GM18505 (cell line): ENCODE measurements around the gene PNPLA7.

Experiments
- ATAC-seq: cut with Tn5 transposase; IDR thresholded peaks from one replicate; pipeline ENCODE4 v1.9.1; 2021; ENCODE audit not compliant: unreplicated experiment
- POLR2A ChIP-seq: IDR thresholded peaks from 4 replicates; pipeline ENCODE4 v1.6.1; 2011; ENCODE audit warnings: borderline replicate concordance; ENCODE audit not compliant: insufficient read depth, insufficient read length; ENCODE audit errors: extremely low read depth

PNPLA7 gene

GRCh38 chr9:137498720-137499150, 51.5 kb downstream of the PNPLA7 start:
- no peak for ATAC-seq
- TF ChIP-seq POLR2A: no peak

DNA sequence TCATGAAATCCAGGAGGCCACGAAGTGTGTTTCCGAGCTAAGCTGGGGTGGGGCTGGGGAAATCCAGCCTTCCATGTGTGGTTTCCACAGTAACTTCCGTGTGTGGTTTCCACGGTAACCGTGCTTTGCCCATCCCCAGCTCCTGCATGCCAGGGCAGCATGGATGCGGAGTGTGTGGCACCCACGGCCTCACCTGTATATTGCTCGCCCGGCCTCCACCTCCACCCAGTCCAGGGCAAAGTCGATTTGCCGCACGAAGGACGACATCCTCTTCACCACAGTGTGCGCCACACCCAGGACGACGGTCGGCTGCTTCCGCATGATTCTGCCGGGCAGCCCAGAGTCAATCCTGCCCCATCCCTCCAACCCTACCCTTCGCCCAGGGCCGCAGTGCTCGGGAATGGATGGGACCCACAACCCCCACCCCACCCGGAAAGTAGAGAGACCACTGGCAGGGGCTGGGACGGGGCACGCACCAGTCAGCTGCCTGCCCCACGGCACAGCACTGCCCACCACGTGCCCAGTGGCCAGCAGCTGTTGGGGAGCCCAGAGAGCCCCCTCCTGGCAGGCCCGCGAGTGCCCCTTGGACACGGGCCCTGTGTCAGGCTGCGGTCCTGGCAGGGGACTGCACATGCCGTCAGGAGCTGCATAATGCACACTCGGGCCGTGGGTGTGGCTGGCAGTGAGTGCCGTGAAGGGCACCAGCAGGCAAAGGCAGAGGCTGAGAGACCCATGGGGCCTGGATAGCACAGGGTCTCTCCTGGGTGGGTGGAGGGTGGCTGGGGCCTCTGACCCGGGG, 52.1 kb downstream of the PNPLA7 start:
- TF ChIP-seq POLR2A: no peak
- ATAC-seq: no peak

GRCh38 chr9:137496601-137497375, 53.4 kb downstream of the PNPLA7 start:
- ATAC-seq: no peak

GRCh38 chr9:137494550-137495351, 55.5 kb downstream of the PNPLA7 start:
- no peak for ATAC-seq
- no peak for TF ChIP-seq POLR2A

More at GRCh38 chr9:137496601-137497375, 53.4 kb downstream of the PNPLA7 start:
- no peak for TF ChIP-seq POLR2A

DNA sequence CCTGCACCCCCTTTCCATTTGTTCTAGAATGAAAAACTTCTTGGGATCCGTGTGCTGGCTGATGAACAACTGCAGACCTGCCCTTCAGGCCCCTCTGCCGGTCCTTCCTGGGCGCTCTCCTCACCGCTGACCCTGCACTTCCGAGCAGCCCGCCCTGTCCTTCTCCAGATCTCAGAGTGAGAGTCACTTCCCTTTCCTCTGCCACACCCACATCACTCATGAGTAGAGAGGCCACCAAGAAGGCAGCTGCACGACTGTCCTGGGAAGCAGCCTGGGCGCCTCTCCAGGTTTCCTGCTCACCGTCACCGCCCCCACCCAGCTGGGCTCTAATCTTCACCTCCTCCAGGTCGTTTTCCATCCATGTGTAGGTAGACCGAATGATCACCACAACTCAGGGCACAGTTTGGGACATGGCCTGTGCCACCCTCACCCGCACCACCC, 56.1 kb downstream of the PNPLA7 start:
- TF ChIP-seq POLR2A: no peak
- no peak for ATAC-seq

- TF ChIP-seq POLR2A: no peak
- ATAC-seq: no peak
Measured at GRCh38 chr9:137493364-137494103, 56.7 kb downstream of the PNPLA7 start.

GRCh38 chr9:137492464-137493363, 57.5 kb downstream of the PNPLA7 start:
- TF ChIP-seq POLR2A: no peak
- ATAC-seq: no peak

GRCh38 chr9:137491735-137492432, 58.3 kb downstream of the PNPLA7 start:
- no peak for ATAC-seq
- TF ChIP-seq POLR2A: no peak

DNA sequence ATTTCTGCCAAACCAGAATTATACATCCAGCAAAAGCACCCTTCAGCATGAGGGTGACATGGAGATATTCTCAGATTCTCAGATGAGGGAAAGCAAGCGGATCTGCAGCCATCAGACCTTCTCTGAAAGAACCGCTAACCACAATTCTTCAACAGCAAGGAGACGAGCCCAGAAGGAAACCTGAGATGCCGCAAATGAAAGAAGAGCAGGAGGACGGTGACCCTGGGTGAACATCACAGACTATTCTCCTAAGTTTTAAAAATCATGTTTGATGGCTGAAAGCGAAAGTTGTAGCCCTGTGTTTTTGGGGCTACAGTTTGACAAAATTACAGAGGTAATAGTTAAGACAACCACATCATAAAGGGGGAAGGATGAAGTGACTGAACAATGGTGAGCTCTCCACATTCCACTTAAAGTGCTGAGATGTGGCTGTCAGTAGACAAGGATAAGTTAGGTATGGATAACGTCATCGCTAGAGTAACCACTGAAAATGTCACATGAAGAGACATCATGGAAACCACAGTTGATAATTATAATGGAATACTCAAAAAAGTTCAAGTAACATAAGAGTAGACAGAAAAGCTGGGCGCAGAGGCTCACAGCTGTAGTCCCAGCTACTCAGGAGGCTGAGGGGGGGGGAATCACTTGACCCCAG, 59.5 kb downstream of the PNPLA7 start:
- TF ChIP-seq POLR2A: no peak
- no peak for ATAC-seq

DNA sequence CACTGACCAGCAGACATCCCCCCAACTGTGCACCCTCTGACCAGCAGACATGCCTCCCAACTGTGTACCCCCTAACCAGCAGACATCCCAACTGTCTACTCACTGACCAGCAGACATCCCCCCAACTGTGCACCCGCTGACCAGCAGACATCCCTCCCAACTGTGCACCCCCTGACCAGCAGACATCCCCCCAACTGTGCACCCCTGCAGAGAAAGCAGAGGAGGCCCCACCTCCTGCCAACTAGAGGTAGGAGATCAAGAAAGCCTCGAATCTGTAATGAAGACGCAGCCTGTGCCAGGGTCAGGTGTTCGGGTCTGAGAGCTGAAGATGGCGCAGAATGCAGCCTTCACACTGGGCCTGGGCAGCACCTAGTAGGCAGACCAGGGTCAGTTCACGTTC, 61.3 kb downstream of the PNPLA7 start:
- TF ChIP-seq POLR2A: no peak

DNA sequence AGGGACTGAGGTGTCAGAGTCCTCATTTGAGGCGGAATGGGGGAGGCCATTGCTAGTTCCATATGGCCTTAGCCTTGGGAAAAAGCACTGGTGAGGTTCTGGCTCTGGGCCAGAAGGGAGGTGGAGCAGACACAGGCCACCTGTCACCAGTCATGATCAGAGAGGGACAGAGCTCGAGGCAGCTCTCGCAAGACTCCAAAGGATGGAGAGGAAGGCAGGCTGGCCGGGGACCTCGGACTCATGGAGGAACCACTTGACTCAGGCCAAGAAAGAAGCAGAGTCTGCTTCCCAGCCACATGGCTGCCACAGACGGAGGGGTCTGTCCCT, 61.9 kb downstream of the PNPLA7 start:
- ATAC-seq: no peak
- TF ChIP-seq POLR2A: no peak

More for the DNA sequence above, 61.3 kb downstream of the PNPLA7 start:
- ATAC-seq: no peak
